Daoy (cell line): ENCODE results near the gene IWS1. TPM values are rescaled to one million over a fixed set of nuclear protein-coding genes. Genes with fewer than 3 reads are reported as not detected.
A peak's percentile ranks its signal among the peaks of the same experiment; 100 is the strongest.
"Not testable (repeated sequence)": the region's sequence is repeated elsewhere in the genome, so short reads cannot be mapped to it uniquely, and the experiment has no call there.

Experiments used
- DNase-seq: peaks from one replicate; pipeline ENCODE4 v3.0.0-alpha.2; 2015; ENCODE audit warnings: low read depth
- total RNA-seq: library from RNA; depleted of rRNA; stranded (reverse); fragments of >200 nt; shearing (Covaris generic); gene quantifications from 2 replicates; pipeline ENCODE4 v1.2.3, GENCODE V29; 2014

The IWS1 gene
- total RNA-seq, 1 experiment from 2014 or later = 54.6 TPM

GRCh38 chr2:127560931-127561280 is 34.6 kb upstream of the IWS1 start:
- no peak for DNase-seq

DNA sequence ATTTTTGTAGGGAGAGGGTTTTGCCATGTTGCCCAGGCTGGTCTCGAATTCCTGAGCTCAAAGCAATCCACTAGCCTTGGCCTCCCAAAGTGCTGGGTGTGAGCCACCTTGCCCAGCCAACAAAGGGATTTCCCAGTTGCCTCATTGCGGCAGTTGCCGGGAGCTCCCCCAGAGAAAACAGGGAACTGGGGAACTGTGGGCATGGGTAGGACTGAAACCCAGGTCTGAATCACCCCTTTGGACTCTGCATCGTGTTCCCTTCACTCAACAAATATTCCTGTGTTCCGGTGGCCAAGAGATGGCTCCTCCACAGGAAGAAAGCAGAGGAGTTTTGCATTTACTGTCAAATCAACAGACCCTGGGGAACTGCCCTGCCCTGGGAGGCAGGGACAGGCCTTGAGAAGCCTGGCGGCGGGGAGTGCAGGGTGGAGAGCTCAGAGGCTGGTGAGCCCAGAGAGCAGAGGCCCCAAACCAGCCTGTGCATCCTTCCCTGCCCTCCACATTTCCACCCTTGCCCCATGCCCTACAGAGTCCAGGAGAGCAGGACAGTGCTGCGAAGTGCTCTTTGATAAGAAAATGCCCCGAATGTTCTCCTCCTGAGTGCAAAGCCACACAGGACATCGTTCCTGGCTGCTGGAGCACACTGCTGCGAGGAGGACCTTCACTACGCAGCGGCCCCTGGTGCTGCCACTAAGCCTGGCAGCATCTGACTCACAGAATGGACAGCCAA is 34.1 kb upstream of the IWS1 start:
- DNase-seq = peak; percentile 72

DNA sequence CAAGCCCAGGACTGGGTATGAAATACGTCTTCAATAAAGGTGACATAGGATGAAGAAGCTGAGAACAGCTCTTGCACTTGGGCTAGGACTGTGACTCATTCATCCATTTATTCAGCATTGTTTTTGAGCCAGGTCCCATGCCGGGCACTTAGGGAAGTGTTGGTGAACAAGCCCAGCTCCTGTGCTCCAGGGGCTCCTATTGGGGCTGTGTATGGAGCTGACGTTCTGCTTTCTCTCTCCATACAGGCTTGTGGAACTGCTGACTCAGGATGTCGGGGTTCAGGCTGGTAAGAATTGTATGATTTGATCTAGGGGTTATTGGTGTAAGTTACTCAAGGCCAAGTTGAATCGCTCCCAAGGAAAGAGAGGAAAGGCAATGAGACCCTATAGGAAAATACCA is 33.2 kb upstream of the IWS1 start:
- no peak for DNase-seq

DNA sequence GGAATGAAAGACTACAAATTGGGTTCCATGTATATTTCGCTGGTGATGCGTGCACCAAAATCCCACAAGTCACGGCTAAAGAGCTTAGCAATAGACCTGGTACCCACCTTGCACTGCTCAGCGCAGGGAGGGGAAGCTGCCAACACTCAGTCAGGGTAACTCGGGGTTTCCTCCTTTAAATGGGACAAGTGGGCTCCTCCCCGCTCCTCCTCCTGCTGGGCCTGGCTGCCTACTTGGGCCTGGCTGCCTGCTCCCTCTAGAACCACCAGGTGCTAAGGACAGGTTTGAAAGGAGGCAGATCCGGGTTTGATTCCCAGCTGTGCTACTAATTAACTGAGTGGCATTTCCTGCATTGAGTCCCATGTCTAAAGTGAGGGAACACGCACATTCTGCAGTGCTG is 32.6 kb upstream of the IWS1 start:
- DNase-seq = no peak

GRCh38 chr2:127552846-127553245 is 26.6 kb upstream of the IWS1 start:
- DNase-seq = no peak

- no peak for DNase-seq
These were observed 26.0 kb upstream of the IWS1 start for GRCh38 chr2:127552336-127552735.

DNA sequence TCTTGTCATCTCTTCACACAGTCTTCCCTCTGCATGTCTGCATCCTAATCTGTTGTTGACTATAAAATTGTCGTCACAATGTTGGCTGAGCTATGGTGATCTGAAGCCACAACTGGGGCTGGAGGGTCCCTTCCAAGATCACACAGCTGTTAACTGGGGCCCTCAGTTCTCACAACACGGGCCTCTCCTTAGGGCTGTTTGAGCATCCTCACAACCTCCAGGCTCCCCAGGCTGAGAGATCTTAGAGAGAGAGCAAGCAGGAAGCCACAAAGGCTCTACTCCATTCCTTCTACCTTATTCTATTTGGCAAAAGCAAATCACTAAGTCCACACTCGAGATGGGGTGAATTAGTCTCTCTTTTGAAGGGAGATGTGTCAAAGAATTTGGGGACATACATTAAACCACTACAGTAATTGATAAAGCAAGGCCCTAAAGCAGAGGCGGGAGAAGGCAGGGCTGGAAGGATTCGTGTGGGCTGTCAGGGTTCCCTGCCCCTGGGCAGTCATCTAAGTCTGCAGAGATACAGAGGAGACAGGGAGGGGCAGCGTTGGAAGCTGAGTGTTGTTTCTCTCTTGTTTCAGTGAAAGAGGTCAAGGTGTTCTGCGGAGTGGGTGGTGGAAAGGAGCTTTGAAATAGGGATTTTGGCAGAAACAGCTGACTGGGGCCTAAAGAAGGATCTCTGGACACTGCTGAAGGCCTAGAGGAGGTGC is 25.1 kb upstream of the IWS1 start:
- DNase-seq = no peak

DNA sequence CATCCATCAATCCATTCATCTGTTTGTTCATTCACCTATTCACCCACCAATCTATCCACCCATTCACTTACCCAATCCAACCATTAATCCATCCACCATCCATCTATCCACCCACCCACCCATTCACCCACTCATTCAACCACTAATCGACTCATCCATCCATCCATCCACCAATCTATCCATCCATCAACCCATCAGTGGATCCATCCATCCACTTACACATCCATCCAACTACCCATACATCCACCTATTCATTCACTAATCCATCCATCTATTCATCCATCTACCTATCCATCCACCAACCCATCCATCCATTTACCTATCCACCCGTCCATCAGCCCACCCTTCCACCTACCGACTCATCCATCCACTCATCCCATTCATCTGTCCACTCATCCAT is 20.5 kb upstream of the IWS1 start:
- no peak for DNase-seq

DNA sequence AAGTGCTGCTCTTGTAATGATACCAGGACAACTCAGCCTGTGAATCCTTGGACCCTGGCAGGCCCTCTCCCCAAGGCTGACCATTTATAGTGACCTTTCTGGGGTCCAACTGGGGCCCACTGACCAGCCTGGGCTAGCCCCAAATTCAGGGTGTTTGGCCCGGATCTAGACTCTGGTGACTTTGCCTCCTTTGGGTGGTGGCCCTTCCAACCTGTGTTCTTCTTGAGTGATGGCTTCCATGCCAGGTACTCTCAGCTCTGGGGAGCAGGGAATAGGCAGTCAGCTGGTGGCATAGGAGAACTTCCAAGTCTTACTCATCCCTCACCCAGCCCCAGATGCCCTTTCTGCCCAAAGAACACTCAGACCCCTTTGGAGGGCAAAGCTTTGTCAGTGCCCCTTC is 19.5 kb upstream of the IWS1 start:
- no peak for DNase-seq

- no peak for DNase-seq
These were observed 18.9 kb upstream of the IWS1 start for GRCh38 chr2:127545189-127545588.

DNA sequence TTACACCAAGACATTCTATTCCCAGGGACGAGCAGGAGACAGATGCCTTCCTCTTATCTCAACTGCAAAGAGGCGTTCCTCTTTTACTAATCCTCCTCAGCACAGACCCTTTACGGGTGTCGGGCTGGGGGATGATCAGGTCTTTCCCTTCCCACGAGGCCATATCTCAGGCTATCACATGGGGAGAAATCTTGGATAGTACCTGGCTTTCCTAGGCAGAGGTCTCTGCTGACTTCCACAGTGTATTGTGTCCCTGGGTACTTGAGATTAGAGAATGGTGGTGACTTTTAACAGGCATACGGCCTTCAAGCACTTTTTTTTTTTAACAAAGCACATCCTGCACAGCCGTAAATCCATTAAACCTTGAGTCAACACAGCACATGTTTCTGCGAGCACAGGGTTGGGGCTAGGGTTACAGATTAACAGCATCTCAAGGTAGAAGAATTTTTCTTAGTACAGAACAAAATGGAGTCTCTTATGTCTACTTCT is 16.8 kb upstream of the IWS1 start:
- DNase-seq = not testable (repeated sequence)

DNA sequence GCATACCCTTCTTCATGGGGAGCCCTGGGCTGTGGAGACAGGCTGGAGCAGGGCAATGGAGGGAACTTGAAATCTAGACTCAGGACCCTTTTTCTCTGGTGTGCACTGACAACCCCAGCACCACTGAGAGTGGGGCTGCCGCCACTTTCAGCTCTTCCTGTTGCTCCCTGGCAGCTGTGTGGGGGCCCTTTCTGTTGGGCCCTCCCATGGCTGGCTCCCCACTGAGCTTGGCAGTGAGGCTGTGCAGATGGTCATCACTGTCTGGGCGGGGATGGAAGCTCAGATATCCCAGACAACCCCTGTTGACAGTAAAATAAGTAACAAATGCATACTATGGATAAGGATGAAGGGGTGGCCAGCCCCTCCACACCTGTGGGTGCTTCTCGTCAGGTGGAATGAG is 15.9 kb upstream of the IWS1 start:
- DNase-seq = no peak

DNA sequence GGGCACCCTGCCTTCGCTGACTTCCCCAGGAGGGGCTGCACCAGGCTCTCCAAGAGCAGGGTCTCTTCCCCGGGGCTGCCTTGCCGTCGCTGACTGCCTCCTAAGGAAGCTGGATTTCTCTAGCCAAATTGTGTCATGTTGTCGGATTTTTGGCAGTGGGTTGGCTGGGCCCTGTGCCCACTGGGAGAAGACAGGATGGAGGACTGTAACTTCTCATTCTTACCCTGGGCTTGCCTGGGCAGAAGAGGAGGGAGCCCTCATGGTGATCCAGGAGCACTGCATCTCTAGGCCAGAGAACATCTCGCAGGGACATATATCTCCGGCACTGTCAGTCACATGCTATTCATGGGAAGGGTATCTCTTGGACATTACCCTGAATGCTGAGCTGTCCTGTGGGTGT is 15.5 kb upstream of the IWS1 start:
- DNase-seq = no peak

DNA sequence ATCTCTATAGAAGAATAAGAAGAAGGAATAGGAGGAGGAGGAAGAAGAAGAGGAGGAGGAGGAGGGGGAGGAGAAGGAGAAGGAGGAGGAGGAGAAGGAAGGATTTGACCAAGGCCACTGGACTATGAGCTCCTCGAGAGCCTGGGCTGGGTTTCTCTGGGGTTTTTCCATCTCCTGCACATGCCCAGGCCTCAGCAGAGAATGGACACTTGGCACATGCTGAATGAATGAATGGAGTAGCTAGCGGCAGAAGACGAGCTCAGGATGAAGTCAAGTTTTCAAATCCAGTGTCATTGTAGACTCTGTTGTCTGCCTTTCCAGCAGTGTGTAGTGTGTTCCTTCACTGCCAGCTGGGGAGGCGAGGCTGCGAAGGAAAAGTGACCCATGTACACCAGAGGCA is 11.4 kb upstream of the IWS1 start:
- DNase-seq = no peak

- DNase-seq = no peak
These were observed 10.6 kb upstream of the IWS1 start for GRCh38 chr2:127536707-127537541.

DNA sequence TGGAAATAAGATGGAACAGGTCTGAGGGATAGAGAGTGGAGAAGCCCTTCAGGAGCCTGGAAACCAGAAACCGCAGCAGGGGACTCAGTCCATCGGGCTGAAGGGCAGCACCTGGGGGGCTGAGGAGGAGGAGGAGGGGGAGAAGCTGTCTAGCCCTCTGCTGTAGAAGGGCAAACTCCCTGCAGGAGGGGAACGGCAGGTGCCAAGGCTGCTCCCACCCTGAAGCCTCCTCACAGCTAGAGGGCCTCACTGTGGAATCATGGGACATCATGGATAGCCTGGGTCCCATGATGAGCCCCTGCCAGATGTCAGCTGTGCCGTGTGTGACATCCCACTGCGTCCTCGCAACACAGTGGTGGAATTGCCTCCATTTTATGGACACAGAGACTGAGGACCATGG is 9.6 kb upstream of the IWS1 start:
- no peak for DNase-seq

DNA sequence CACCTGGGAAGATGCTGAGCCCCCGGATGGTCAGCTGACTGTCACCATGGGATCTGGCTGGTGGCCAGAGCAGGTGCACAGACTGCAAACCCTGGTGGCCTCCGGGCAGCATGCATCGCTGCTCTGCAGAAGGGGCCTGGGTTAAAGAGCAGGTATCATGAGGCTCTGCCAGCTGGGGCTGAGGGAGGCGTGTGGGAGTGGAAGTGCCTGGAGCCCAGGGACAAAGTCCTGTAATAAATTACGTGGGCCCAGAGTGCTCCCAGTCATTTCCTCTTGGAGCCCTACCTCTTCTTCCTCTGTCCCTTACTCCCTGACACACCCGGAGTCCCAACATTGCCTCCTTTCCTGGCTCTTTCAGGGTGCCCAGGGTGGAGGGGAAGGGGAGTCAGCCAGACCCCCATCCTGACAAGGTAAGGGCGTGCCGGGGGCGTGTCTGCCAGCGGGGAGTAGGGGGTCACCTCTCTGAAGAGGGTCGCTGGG is 9.2 kb upstream of the IWS1 start, which contains the start of gene MYO7B:
TSS of gene MYO7B (plus strand) at position 262 of the 480 bp plus-strand sequence. CDS start 24,040 bp downstream, outside the sequence.
- DNase-seq = no peak

DNA sequence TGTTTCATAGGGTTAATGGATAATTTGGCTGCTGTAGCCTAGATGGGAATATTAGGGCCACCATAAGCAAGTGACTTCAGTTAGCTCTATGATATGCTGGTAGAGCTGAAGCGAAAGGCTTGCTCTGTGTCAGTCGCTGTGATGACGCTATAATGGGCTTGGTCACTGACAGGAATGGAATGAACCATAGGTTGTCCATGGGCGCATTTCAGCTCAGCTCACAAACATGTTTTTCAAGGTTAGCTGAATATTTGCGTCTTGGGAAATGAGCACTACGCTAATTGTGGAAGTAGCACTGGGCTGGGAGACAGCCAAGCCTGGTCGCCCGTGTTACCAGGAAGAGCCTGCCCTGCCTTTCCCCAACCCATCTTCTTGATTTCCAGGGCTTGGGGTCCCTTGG is 6.0 kb upstream of the IWS1 start:
- DNase-seq = no peak

DNA sequence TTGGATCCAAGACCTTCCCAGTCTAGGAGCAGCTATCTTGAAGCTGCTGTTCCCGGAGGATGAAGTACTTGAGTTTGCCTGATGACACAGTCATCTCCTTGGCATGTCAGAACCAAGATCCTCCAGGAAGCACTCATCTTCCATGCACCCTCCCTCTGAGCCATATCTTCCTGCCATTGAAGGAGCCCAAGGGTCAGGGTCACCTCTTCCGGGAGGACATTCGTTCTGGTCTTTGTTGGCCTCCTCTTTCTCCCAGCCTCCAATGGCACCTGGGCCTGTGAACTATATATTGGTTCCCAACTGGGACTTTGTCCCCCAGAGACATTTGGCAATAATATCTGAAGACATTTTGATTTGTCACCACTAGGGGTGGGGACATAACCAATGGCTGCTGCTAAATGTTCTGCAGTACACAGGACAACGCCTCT is 4.9 kb upstream of the IWS1 start:
- DNase-seq = no peak

DNA sequence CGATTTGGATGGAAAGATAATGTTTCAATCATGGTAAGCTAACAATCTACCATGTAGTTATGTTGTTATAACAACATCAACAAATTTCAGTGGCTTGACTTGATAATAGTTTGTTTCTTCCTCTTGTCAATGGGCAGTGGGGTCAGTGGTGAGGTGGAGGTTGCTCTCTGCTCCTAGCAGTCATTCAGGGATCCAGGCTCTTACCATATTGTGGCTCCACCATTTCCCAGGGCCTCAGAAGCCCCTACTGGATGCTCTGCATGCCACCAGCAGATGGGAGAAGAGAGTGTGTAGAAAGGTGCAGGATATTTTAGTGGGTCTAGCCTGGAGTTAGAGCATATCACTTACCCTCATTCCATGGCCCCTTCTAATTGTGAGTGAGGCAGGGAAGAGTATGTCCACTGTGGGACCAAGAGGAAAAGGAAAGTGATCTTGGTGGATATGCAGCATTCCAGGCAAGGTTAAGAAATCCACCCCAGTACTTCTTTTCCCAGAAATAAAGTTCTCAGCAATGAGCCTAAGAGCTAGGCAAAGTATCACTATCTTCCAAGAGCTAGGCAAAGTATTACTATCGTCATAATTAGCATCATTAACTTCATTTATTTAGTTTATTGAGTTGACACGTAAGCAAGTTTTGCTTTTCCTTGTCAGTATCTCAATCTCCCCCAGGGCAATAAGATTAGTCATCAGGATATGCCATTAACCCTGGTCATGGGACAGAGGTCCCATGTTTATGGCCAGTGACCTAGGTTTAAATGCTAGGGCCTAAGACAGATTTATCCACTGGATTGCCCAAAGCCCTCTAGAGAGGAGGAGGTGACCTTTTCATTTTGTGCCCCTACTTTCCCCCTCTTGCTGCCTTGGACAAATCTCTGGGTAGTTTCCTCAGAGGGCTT is 4.2 kb upstream of the IWS1 start:
- no peak for DNase-seq

GRCh38 chr2:127529416-127529815 is 3.1 kb upstream of the IWS1 start:
- DNase-seq = not testable (repeated sequence)
